Erythroblast (primary cell): ENCODE measurements around the gene INPPL1.

ENCODE experiments used
- DNase-seq, 2 experiments: peaks; one replicate each; lab custom pipeline; 2025; lab: John Stamatoyannopoulos, UW
- GATA1 ChIP-seq: IDR thresholded peaks from 2 replicates; pipeline ENCODE4 v1.6.1; 2011; ENCODE audit warnings: low read depth, mild to moderate bottlenecking, control low read depth, low read length, moderate library complexity
- POLR2A ChIP-seq: IDR thresholded peaks from 2 replicates; pipeline ENCODE4 v1.6.1; 2011; ENCODE audit warnings: mild to moderate bottlenecking, low read length

INPPL1 gene

GRCh38 chr11:72222106-72222891 is 2.3 kb upstream of the INPPL1 start:
- peak in 1 of 2 experiments; percentile 36 for DNase-seq
- TF ChIP-seq POLR2A (no peak), GATA1 (no peak)

DNA sequence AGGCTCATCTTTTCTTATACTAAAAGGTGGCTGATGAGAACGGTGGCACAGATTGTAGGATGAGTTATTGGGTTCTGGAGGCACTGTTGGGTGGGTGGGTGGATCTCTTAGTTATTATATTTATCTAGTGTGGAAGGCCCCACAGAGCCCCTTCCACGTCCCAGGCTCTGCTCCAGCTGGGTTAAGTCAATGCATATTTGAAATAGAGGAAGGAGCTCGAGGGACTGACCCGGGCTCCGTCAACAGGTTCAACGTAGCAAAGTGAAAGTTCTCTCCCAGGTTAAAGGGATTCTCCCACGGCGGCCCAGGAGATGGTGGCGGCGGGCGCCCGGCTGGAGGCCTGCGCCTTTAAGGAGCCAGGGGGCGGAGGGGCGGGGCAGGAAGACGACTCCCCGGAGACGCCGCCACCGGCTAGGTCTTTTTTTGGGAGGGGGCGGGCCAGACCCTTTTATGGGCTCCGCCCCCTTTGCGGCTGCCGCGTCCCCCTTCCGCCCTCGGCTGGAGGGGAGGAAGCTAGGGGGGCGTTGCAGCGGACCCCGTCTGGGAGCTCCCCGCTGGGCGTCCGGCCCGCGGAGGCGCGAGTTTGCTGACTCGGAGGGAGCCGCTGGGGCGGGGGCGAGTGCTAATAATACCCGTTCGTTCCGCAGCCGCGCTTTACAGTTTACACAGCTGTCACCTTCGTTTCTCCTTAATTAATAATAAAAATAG is 1.5 kb upstream of the INPPL1 start:
- peak; percentile 92 to 94 for DNase-seq
- TF ChIP-seq POLR2A: peak; percentile 35
- TF ChIP-seq GATA1: no peak

- DNase-seq: peak; percentile 83 to 86
- TF ChIP-seq POLR2A (no peak), GATA1 (no peak)
Observed at GRCh38 chr11:72223615-72224563, 678 bp upstream of the INPPL1 start.

DNA sequence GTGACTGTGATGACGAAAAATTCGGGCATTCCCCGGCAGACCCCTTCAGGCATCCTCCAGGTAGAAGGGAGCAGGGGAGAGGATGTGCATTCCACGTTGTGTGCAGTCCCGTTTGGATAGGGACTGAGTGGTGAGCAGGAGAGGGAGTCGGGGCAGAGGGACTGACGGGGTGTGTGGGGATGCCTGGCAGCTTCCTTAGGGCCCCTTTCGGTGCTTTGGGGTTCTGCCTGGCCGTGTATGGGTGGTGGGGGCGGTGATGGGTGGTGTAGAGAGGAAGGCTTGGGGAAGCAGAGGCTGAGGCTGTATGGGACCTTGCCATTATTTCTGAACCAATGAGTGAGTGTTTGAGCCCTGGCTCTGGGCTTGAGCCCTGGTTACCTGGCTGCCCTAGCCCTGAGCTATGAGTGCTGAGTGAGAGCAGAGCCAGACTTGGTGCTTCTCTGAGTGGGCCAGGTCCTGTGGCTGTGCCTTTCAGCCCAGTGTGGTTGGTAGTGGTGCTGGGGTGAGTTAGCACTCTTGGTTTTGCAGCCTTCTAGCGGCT is 914 bp downstream of the INPPL1 start:
- peak in 1 of 2 experiments; percentile 33 for DNase-seq
- TF ChIP-seq POLR2A (no peak), GATA1 (no peak)

GRCh38 chr11:72226701-72227100 is 2.1 kb downstream of the INPPL1 start:
- no peak for TF ChIP-seq GATA1
- no peak for TF ChIP-seq POLR2A

GRCh38 chr11:72227316-72228228 is 3.0 kb downstream of the INPPL1 start:
- TF ChIP-seq POLR2A (no peak), GATA1 (no peak)
- DNase-seq: no peak

More at GRCh38 chr11:72226701-72227100, 2.1 kb downstream of the INPPL1 start:
- DNase-seq: no peak

- no peak for DNase-seq
- no peak for TF ChIP-seq GATA1
- no peak for TF ChIP-seq POLR2A
Observed at GRCh38 chr11:72228229-72228843, 3.8 kb downstream of the INPPL1 start.

DNA sequence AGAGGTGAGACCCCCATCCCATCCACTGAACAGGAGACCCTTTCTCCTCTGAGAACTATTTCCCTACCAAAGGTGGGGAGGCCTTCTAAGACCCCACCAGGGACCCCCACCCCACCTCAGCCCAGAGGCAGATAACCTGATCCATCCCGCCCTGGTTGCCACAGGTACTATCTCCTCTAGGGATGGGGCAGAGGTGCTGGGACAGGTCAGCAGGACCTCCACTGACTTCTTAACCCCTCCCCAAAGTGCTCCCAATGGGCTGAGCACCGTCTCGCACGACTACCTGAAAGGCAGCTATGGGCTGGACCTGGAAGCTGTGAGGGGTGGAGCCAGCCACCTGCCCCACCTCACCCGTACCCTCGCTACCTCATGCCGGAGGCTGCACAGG is 4.3 kb downstream of the INPPL1 start:
- DNase-seq: no peak
- no peak for TF ChIP-seq GATA1
- TF ChIP-seq POLR2A: no peak

DNA sequence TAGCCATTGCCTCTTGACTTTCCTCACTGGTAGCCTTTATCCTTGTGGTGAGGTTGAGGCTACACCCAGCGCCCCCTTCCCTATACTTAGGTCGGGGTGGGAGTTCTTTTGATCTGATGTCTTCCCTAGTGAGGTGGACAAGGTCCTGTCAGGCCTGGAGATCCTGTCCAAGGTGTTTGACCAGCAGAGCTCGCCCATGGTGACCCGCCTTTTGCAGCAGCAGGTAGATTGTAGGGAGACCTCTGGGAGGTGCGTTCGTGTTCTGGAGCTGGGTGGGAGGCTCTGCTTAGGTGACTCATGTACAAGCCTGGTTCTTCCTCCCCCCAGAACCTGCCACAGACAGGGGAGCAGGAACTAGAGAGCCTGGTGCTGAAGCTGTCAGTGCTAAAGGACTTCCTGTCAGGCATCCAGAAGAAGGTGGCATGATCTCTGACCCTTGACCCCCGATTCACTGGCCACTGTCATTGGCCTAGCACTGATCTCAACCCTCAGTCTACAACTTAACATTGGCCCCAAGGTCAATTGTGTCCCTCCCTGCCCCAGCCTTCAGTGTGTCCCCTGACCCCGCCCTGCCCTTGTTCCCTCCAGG is 4.9 kb downstream of the INPPL1 start:
- TF ChIP-seq POLR2A (no peak), GATA1 (no peak)
- DNase-seq: no peak

- no peak for TF ChIP-seq POLR2A
- no peak for TF ChIP-seq GATA1
- DNase-seq: no peak
Observed at GRCh38 chr11:72229925-72230763, 5.6 kb downstream of the INPPL1 start.
